Hepatocyte (in vitro differentiated cells): ENCODE results near the gene ABCA1.

ENCODE experiments used
- EZH2 ChIP-seq: fragments of 200-600 bp; sonication (generic); IDR thresholded peaks from 2 replicates; pipeline ENCODE4 v1.6.1; 2016; ENCODE audit warnings: antibody characterized with exemption, mild to moderate bottlenecking, borderline replicate concordance
- EZH2phosphoT487 ChIP-seq: fragments of 200-600 bp; sonication (generic); IDR thresholded peaks from one replicate; pipeline ENCODE4 v1.6.1; 2018; ENCODE audit warnings: antibody characterized with exemption, mild to moderate bottlenecking, low read depth, moderate library complexity; ENCODE audit not compliant: unreplicated experiment, severe bottlenecking
- TF ChIP-seq, protein P1 (sequence below): fragments of 200-600 bp; sonication (generic); IDR thresholded peaks from 2 replicates; pipeline ENCODE4 v1.5.1; 2016; ENCODE audit warnings: antibody characterized with exemption, mild to moderate bottlenecking; ENCODE audit not compliant: poor library complexity

- TF ChIP-seq, protein P1, sequence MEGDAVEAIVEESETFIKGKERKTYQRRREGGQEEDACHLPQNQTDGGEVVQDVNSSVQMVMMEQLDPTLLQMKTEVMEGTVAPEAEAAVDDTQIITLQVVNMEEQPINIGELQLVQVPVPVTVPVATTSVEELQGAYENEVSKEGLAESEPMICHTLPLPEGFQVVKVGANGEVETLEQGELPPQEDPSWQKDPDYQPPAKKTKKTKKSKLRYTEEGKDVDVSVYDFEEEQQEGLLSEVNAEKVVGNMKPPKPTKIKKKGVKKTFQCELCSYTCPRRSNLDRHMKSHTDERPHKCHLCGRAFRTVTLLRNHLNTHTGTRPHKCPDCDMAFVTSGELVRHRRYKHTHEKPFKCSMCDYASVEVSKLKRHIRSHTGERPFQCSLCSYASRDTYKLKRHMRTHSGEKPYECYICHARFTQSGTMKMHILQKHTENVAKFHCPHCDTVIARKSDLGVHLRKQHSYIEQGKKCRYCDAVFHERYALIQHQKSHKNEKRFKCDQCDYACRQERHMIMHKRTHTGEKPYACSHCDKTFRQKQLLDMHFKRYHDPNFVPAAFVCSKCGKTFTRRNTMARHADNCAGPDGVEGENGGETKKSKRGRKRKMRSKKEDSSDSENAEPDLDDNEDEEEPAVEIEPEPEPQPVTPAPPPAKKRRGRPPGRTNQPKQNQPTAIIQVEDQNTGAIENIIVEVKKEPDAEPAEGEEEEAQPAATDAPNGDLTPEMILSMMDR, result no peak
- no peak for TF ChIP-seq EZH2phosphoT487
- no peak for TF ChIP-seq EZH2
These were observed 59.7 kb downstream of the ABCA1 start for GRCh38 chr9:104868303-104868686.
